Activated CD8-positive, alpha-beta T cell treated with anti-CD3 and anti-CD28 coated beads for 36 hours (primary cell): ENCODE measurements around the gene TCF25. TPM values are rescaled to one million over a fixed set of nuclear protein-coding genes. Genes with fewer than 3 reads are reported as not detected.
A peak's percentile ranks its signal among the peaks of the same experiment; 100 is the strongest.

Experiments
- ATAC-seq: fragments of 200-7000 bp; cut with Tn5 transposase; one replicate; pipeline ENCODE4 v1.10.0; 2021; ENCODE audit warnings: mild to moderate bottlenecking, moderate library complexity
- CTCF ChIA-PET: fragments of 350-600 bp; sonication (Branson Sonifier 250); formaldehyde crosslinking; loops from one replicate; lab custom pipeline; 2021; ENCODE audit warnings: antibody characterized with exemption; lab: Charles Lee
- POLR2A ChIA-PET: fragments of 350-600 bp; sonication (Branson Sonifier 250); formaldehyde crosslinking; loops from one replicate; lab custom pipeline; 2021; ENCODE audit warnings: antibody characterized with exemption; lab: Charles Lee
- DNase-seq: peaks from one replicate; pipeline ENCODE4 v3.0.0-alpha.2; 2020
- H3K27ac Mint-ChIP-seq: one replicate; pipeline ENCODE4 v1.8.0; 2021; ENCODE audit warnings: mild to moderate bottlenecking, mixed read lengths
- H3K27me3 Mint-ChIP-seq: one replicate; pipeline ENCODE4 v1.8.0; 2021; ENCODE audit warnings: mixed read lengths
- H3K36me3 Mint-ChIP-seq: one replicate; pipeline ENCODE4 v1.8.0; 2021; ENCODE audit warnings: low read depth, mixed read lengths
- H3K4me1 Mint-ChIP-seq: one replicate; pipeline ENCODE4 v1.8.0; 2021; ENCODE audit warnings: low read depth, mixed read lengths
- H3K4me3 Mint-ChIP-seq: one replicate; pipeline ENCODE4 v1.8.0; 2021; ENCODE audit warnings: mild to moderate bottlenecking, moderate library complexity, mixed read lengths
- H3K9me3 Mint-ChIP-seq: one replicate; pipeline ENCODE4 v1.8.0; 2021; ENCODE audit warnings: mixed read lengths
- CTCF ChIP-seq: fragments of 200-600 bp; IDR thresholded peaks from one replicate; pipeline ENCODE4 v1.8.0; 2022; ENCODE audit warnings: antibody characterized with exemption, mild to moderate bottlenecking
- intact Hi-C: fragments of 100-400 bp; cut with micrococcal nuclease; formaldehyde crosslinking; loops from one replicate; pipeline ENCODE4 v1.10.0; 2022
- total RNA-seq, 2 experiments: library from RNA; stranded (reverse); gene quantifications; one replicate each; pipeline ENCODE4 v1.2.3, GENCODE V29; 2021

The TCF25 gene
- total RNA-seq, 2 experiments from 2014 or later = 138 to 149 TPM

GRCh38 chr16:89908236-89908635 is 34.8 kb downstream of the TCF25 start:
- DNase-seq = no peak
- peaks cover 4% of the 10 kb centered on the region for H3K4me1 Mint-ChIP-seq
- peaks cover 33% of the 10 kb centered on the region for H3K36me3 Mint-ChIP-seq

GRCh38 chr16:89909777-89910716 is 36.7 kb downstream of the TCF25 start:
- POLR2A ChIA-PET = interaction anchor here (0.6 to 2.9 kb wide), 5 partner anchors 9 to 199 kb away, joined by 3 to 9 read pairs (median 5); partner anchors contain the start of genes MC1R and TUBB3
- no peak overlapping the region for H3K4me3 Mint-ChIP-seq
- ATAC-seq (peak; percentile 88), DNase-seq (peak; percentile 77)
- peak; percentile 91 for TF ChIP-seq CTCF
- peaks cover 4% of the 10 kb centered on the region for H3K4me1 Mint-ChIP-seq
- peaks cover 39% of the 10 kb centered on the region for H3K36me3 Mint-ChIP-seq
- no peaks in the 10 kb centered on the region for H3K9me3 Mint-ChIP-seq
- H3K27me3 Mint-ChIP-seq = no peaks in the 10 kb centered on the region
- CTCF ChIA-PET = interaction anchor here (0.6 to 3.9 kb wide), 35 partner anchors 9 to 211 kb away, joined by 3 to 25 read pairs (median 4); partner anchors contain the start of genes DEF8, MC1R, SPATA2L and TCF25
- intact Hi-C loops = no loop called here
- no peak overlapping the region for H3K27ac Mint-ChIP-seq

More at GRCh38 chr16:89908236-89908635, 34.8 kb downstream of the TCF25 start:
- no peaks in the 10 kb centered on the region for H3K27me3 Mint-ChIP-seq
- intact Hi-C loops = no loop called here
- no peak for TF ChIP-seq CTCF
- ChIA-PET CTCF (interaction anchor here (1.2 to 3.9 kb wide), 6 partner anchors 11 to 202 kb away, joined by 3 to 25 read pairs (median 6); partner anchors contain the start of genes DEF8 and MC1R), POLR2A (interaction anchor here (0.6 to 2.9 kb wide), 8 partner anchors 9 to 202 kb away, joined by 3 to 9 read pairs (median 3); partner anchors contain the start of genes MC1R, TCF25 and TUBB3)
- no peak overlapping the region for H3K4me3 Mint-ChIP-seq
- no peaks in the 10 kb centered on the region for H3K9me3 Mint-ChIP-seq
- H3K27ac Mint-ChIP-seq = no peak overlapping the region
- no peak for ATAC-seq

GRCh38 chr16:89910717-89911354 is 37.4 kb downstream of the TCF25 start:
- intact Hi-C loops = no loop called here
- no peak for TF ChIP-seq CTCF

GRCh38 chr16:89911375-89911774 is 38.0 kb downstream of the TCF25 start:
- POLR2A ChIA-PET = no interaction called here
- no peak for ATAC-seq
- no peaks in the 10 kb centered on the region for H3K27me3 Mint-ChIP-seq
- H3K27ac Mint-ChIP-seq = no peak overlapping the region
- CTCF ChIA-PET = interaction anchor here (1.0 to 2.2 kb wide), 6 partner anchors 29 to 107 kb away, joined by 3 to 8 read pairs (median 4); no protein-coding TSS in a partner anchor
- H3K4me1 Mint-ChIP-seq = peaks cover 5% of the 10 kb centered on the region
- no peaks in the 10 kb centered on the region for H3K9me3 Mint-ChIP-seq
- intact Hi-C loops = no loop called here
- peaks cover 38% of the 10 kb centered on the region for H3K36me3 Mint-ChIP-seq
- DNase-seq = no peak
- H3K4me3 Mint-ChIP-seq = no peak overlapping the region
- TF ChIP-seq CTCF = no peak

More at GRCh38 chr16:89910717-89911354, 37.4 kb downstream of the TCF25 start:
- ChIA-PET CTCF (interaction anchor here (0.6 to 3.9 kb wide), 32 partner anchors 8 to 212 kb away, joined by 3 to 25 read pairs (median 4); partner anchors contain the start of genes DEF8, MC1R, SPATA2L and TCF25), POLR2A (interaction anchor here (0.6 to 2.9 kb wide), 4 partner anchors 11 to 200 kb away, joined by 3 to 8 read pairs (median 4); partner anchors contain the start of gene TUBB3)
- peaks cover 38% of the 10 kb centered on the region for H3K36me3 Mint-ChIP-seq
- H3K9me3 Mint-ChIP-seq = no peaks in the 10 kb centered on the region
- peaks cover 4% of the 10 kb centered on the region for H3K4me1 Mint-ChIP-seq
- no peak overlapping the region for H3K4me3 Mint-ChIP-seq
- H3K27me3 Mint-ChIP-seq = no peaks in the 10 kb centered on the region
- ATAC-seq = no peak
- DNase-seq = no peak
- H3K27ac Mint-ChIP-seq = no peak overlapping the region
